ENCODE measurements around the gene FCHO1.

The FCHO1 gene

GRCh38 chr19:17817668-17818363 lies 66.5 kb downstream of the FCHO1 start:
- no peak for TF ChIP-seq CTCF (conservative IDR thresholded peaks at IDR 0.05; ENCODE audit: low read depth, low read length)
- no peak overlapping the region for H3K4me2 ChIP-seq
- H3K27ac ChIP-seq = no peak overlapping the region
- no peaks in the 10 kb centered on the region for H3K36me3 ChIP-seq (ENCODE audit: insufficient read depth)
- no peaks in the 10 kb centered on the region for H3K79me2 ChIP-seq (ENCODE audit: insufficient read depth, low read depth)
- H3K4me1 ChIP-seq (ENCODE audit: low read depth, poor library complexity, severe bottlenecking) = no peaks in the 10 kb centered on the region
- no peak overlapping the region for H2AFZ ChIP-seq (ENCODE audit: low read depth)
- H3K4me3 ChIP-seq (IDR thresholded peaks at IDR 0.05; ENCODE audit: insufficient read depth, low read depth, low read length) = no peak overlapping the region
- H4K20me1 ChIP-seq (ENCODE audit: insufficient read depth) = no peaks in the 10 kb centered on the region
- H3K27me3 ChIP-seq (ENCODE audit: insufficient read depth, low read depth) = peaks cover 4% of the 10 kb centered on the region; the same call in 1 of the 2 replicates
- no peak overlapping the region for H3K9ac ChIP-seq

GRCh38 chr19:17821190-17821589 lies 69.9 kb downstream of the FCHO1 start, which contains the start of gene INSL3:
INSL3 (minus strand) TSS chr19:17821519; CDS start chr19:17821506, 13 bp downstream.
- Histone ChIP-seq H3K27ac (no peak within 1 kb of the TSS), H3K4me3 (IDR thresholded peaks at IDR 0.05; ENCODE audit: insufficient read depth, low read depth, low read length) (no peak within 1 kb of the TSS), H3K9ac (no peak within 1 kb of the TSS), H4K20me1 (ENCODE audit: insufficient read depth) (no peaks in the 10 kb centered on the region), H3K4me1 (ENCODE audit: low read depth, poor library complexity, severe bottlenecking) (no peaks in the 10 kb centered on the region), H3K4me2 (no peak within 1 kb of the TSS), H3K79me2 (ENCODE audit: insufficient read depth, low read depth) (no peaks in the 10 kb centered on the region), H2AFZ (ENCODE audit: low read depth) (no peak within 1 kb of the TSS), H3K27me3 (ENCODE audit: insufficient read depth, low read depth) (no peaks in the 10 kb centered on the region), H3K36me3 (ENCODE audit: insufficient read depth) (no peaks in the 10 kb centered on the region)
- TF ChIP-seq CTCF (conservative IDR thresholded peaks at IDR 0.05; ENCODE audit: low read depth, low read length) = no peak

GRCh38 chr19:17824339-17824738 lies 73.1 kb downstream of the FCHO1 start:
- H3K79me2 ChIP-seq (ENCODE audit: insufficient read depth, low read depth) = no peaks in the 10 kb centered on the region
- no peaks in the 10 kb centered on the region for H3K36me3 ChIP-seq (ENCODE audit: insufficient read depth)
- no peak overlapping the region for H2AFZ ChIP-seq (ENCODE audit: low read depth)
- no peak for TF ChIP-seq CTCF (conservative IDR thresholded peaks at IDR 0.05; ENCODE audit: low read depth, low read length)
- H3K4me3 ChIP-seq (IDR thresholded peaks at IDR 0.05; ENCODE audit: insufficient read depth, low read depth, low read length) = no peak overlapping the region
- H3K4me1 ChIP-seq (ENCODE audit: low read depth, poor library complexity, severe bottlenecking) = no peaks in the 10 kb centered on the region
- no peak overlapping the region for H3K27ac ChIP-seq
- H4K20me1 ChIP-seq (ENCODE audit: insufficient read depth) = no peaks in the 10 kb centered on the region
- no peak overlapping the region for H3K4me2 ChIP-seq
- H3K27me3 ChIP-seq (ENCODE audit: insufficient read depth, low read depth) = no peaks in the 10 kb centered on the region
- no peak overlapping the region for H3K9ac ChIP-seq

GRCh38 chr19:17826508-17827056 lies 75.3 kb downstream of the FCHO1 start:
- H3K36me3 ChIP-seq (ENCODE audit: insufficient read depth) = no peaks in the 10 kb centered on the region
- H3K9ac ChIP-seq = no peak overlapping the region
- no peaks in the 10 kb centered on the region for H3K27me3 ChIP-seq (ENCODE audit: insufficient read depth, low read depth)
- no peak overlapping the region for H2AFZ ChIP-seq (ENCODE audit: low read depth)
- H3K4me3 ChIP-seq (IDR thresholded peaks at IDR 0.05; ENCODE audit: insufficient read depth, low read depth, low read length) = no peak overlapping the region
- no peak overlapping the region for H3K27ac ChIP-seq
- no peaks in the 10 kb centered on the region for H3K79me2 ChIP-seq (ENCODE audit: insufficient read depth, low read depth)
- no peaks in the 10 kb centered on the region for H4K20me1 ChIP-seq (ENCODE audit: insufficient read depth)
- no peak for TF ChIP-seq CTCF (conservative IDR thresholded peaks at IDR 0.05; ENCODE audit: low read depth, low read length)
- no peak overlapping the region for H3K4me2 ChIP-seq
- H3K4me1 ChIP-seq (ENCODE audit: low read depth, poor library complexity, severe bottlenecking) = no peaks in the 10 kb centered on the region

Data from KMS-11 (cell line).